Stimulated activated CD8-positive, alpha-beta memory T cell treated with anti-CD3 and anti-CD28 coated beads, Interleukin-7, amount 100 ng/mL, for 24 hours (primary cell): ENCODE measurements around the gene FHOD3.

Source experiments
- DNase-seq: peaks from one replicate; pipeline ENCODE4 v3.0.0-alpha.2; 2020; ENCODE audit warnings: low read depth

FHOD3 gene

GRCh38 chr18:36410346-36410745 is 112.8 kb downstream of the FHOD3 start:
- no peak for DNase-seq

- no peak for DNase-seq
Observed at GRCh38 chr18:36411745-36412168, 114.2 kb downstream of the FHOD3 start.

- no peak for DNase-seq
Observed at GRCh38 chr18:36412778-36413177, 115.3 kb downstream of the FHOD3 start.

- DNase-seq: no peak
Observed at GRCh38 chr18:36415171-36415570, 117.7 kb downstream of the FHOD3 start.

- no peak for DNase-seq
Observed at GRCh38 chr18:36415625-36416024, 118.1 kb downstream of the FHOD3 start.

- no peak for DNase-seq
Observed at GRCh38 chr18:36419188-36419899, 121.8 kb downstream of the FHOD3 start.

GRCh38 chr18:36419900-36420531 is 122.5 kb downstream of the FHOD3 start:
- no peak for DNase-seq

GRCh38 chr18:36420826-36421225 is 123.3 kb downstream of the FHOD3 start:
- DNase-seq: no peak

- DNase-seq: no peak
Observed at GRCh38 chr18:36424741-36425142, 127.2 kb downstream of the FHOD3 start.

GRCh38 chr18:36427369-36427768 is 129.9 kb downstream of the FHOD3 start:
- no peak for DNase-seq

GRCh38 chr18:36427831-36428230 is 130.3 kb downstream of the FHOD3 start:
- DNase-seq: no peak

GRCh38 chr18:36428431-36429029 is 131.0 kb downstream of the FHOD3 start:
- no peak for DNase-seq

GRCh38 chr18:36432880-36433555 is 135.5 kb downstream of the FHOD3 start:
- DNase-seq: no peak

- DNase-seq: no peak
Observed at GRCh38 chr18:36436387-36436786, 138.9 kb downstream of the FHOD3 start.

GRCh38 chr18:36440614-36441013 is 143.1 kb downstream of the FHOD3 start:
- DNase-seq: no peak

- no peak for DNase-seq
Observed at GRCh38 chr18:36441426-36442240, 144.1 kb downstream of the FHOD3 start.

- DNase-seq: no peak
Observed at GRCh38 chr18:36442717-36443116, 145.2 kb downstream of the FHOD3 start.

GRCh38 chr18:36446059-36446458 is 148.5 kb downstream of the FHOD3 start:
- DNase-seq: no peak

- no peak for DNase-seq
Observed at GRCh38 chr18:36448384-36449290, 151.1 kb downstream of the FHOD3 start.

- DNase-seq: no peak
Observed at GRCh38 chr18:36449451-36449850, 151.9 kb downstream of the FHOD3 start.

- no peak for DNase-seq
Observed at GRCh38 chr18:36450264-36450663, 152.8 kb downstream of the FHOD3 start.
